ENCODE results near the gene FAM168B.
"Not testable (repeated sequence)": the region's sequence is repeated elsewhere in the genome, so short reads cannot be mapped to it uniquely, and the experiment has no call there.

The FAM168B gene

GRCh38 chr2:131094463-131095281 lies 1.4 kb upstream of the FAM168B start:
- TF ChIP-seq CTCF (IDR thresholded peaks at IDR 0.05; ENCODE audit: low read depth, low read length, missing control alignments): no peak
- H3K4me3 ChIP-seq (replicated peaks; ENCODE audit: low read depth, low read length): no peak overlapping the region; the same call in 1 of the 2 replicates
- no peak for DNase-seq (ENCODE audit: extremely low read depth, low read depth)

- H3K4me3 ChIP-seq (replicated peaks; ENCODE audit: low read depth, low read length): peak overlapping the region; percentile 66
- no peak for TF ChIP-seq CTCF (IDR thresholded peaks at IDR 0.05; ENCODE audit: low read depth, low read length, missing control alignments)
- DNase-seq (ENCODE audit: extremely low read depth, low read depth): no peak
Observed at GRCh38 chr2:131093696-131094462, 619 bp upstream of the FAM168B start.

GRCh38 chr2:131092458-131093005 lies 728 bp downstream of the FAM168B start:
- peak overlapping the region; percentile 66 for H3K4me3 ChIP-seq (replicated peaks; ENCODE audit: low read depth, low read length)
- DNase-seq (ENCODE audit: extremely low read depth, low read depth): no peak
- no peak for TF ChIP-seq CTCF (IDR thresholded peaks at IDR 0.05; ENCODE audit: low read depth, low read length, missing control alignments)

- no peak for TF ChIP-seq CTCF (IDR thresholded peaks at IDR 0.05; ENCODE audit: low read depth, low read length, missing control alignments)
- H3K4me3 ChIP-seq (replicated peaks; ENCODE audit: low read depth, low read length): no peak overlapping the region
- no peak for DNase-seq (ENCODE audit: extremely low read depth, low read depth)
Observed at GRCh38 chr2:131085646-131086045, 7.6 kb downstream of the FAM168B start.

GRCh38 chr2:131081190-131081589 lies 12.1 kb downstream of the FAM168B start:
- DNase-seq (ENCODE audit: extremely low read depth, low read depth): no peak
- H3K4me3 ChIP-seq (replicated peaks; ENCODE audit: low read depth, low read length): no peak overlapping the region
- no peak for TF ChIP-seq CTCF (IDR thresholded peaks at IDR 0.05; ENCODE audit: low read depth, low read length, missing control alignments)

GRCh38 chr2:131079931-131080330 lies 13.3 kb downstream of the FAM168B start:
- not testable (repeated sequence) for H3K4me3 ChIP-seq (replicated peaks; ENCODE audit: low read depth, low read length); DNase-seq (ENCODE audit: extremely low read depth, low read depth)

GRCh38 chr2:131077966-131078365 lies 15.3 kb downstream of the FAM168B start:
- H3K4me3 ChIP-seq (replicated peaks; ENCODE audit: low read depth, low read length): no peak overlapping the region
- no peak for DNase-seq (ENCODE audit: extremely low read depth, low read depth)
- no peak for TF ChIP-seq CTCF (IDR thresholded peaks at IDR 0.05; ENCODE audit: low read depth, low read length, missing control alignments)
